H1 (cell line): ENCODE measurements around the gene FOLR3. TPM values are rescaled to one million over a fixed set of nuclear protein-coding genes. Genes with fewer than 3 reads are reported as not detected.
"Not testable (repeated sequence)": the region's sequence is repeated elsewhere in the genome, so short reads cannot be mapped to it uniquely, and the experiment has no call there.

Source experiments
- CTCF ChIA-PET: fragments of 300-600 bp; sonication (Branson Sonifier 250); formaldehyde crosslinking; loops from one replicate; lab custom pipeline; 2021; ENCODE audit not compliant: partially characterized antibody; lab: Charles Lee
- POLR2A ChIA-PET: fragments of 300-600 bp; sonication (Branson Sonifier 250); formaldehyde crosslinking; loops from one replicate; lab custom pipeline; 2021; ENCODE audit warnings: inconsistent platforms; ENCODE audit not compliant: partially characterized antibody; lab: Charles Lee
- DNase-seq, 2 experiments: peaks; one replicate each; pipeline versions ENCODE4 v3.0.0 to v3.0.0-alpha.2; 2010 to 2022; ENCODE audit warnings: low spot score in 2 of 2, low read depth in 1 of 2, mixed read lengths in 1 of 2
- FAIRE-seq: peaks from 2 replicates; lab custom pipeline; 2011; peaks lifted over from hg19 to GRCh38; lab: Jason Lieb, UNC
- H2AFZ ChIP-seq: 2 replicates; pipeline ENCODE4 v1.8.1; 2012; ENCODE audit warnings: low read length, inconsistent platforms
- H2AK5ac ChIP-seq: 2 replicates; pipeline ENCODE4 v1.6.1; 2013; ENCODE audit warnings: low read depth, low read length
- H2BK120ac ChIP-seq: replicated peaks from 2 replicates; pipeline ENCODE3; 2013; ENCODE audit warnings: low read depth, low read length, inconsistent platforms
- H2BK12ac ChIP-seq: 2 replicates; pipeline ENCODE4 v1.6.1; 2013; ENCODE audit warnings: low read depth, low read length
- H2BK15ac ChIP-seq: 2 replicates; pipeline ENCODE4 v1.6.1; 2013; ENCODE audit warnings: low read length
- H2BK20ac ChIP-seq: 2 replicates; pipeline ENCODE4 v1.6.1; 2013; ENCODE audit warnings: low read length
- H2BK5ac ChIP-seq: 2 replicates; pipeline ENCODE4 v1.6.1; 2013; ENCODE audit warnings: low read depth, low read length
- H3K14ac ChIP-seq: 2 replicates; pipeline ENCODE4 v1.6.1; 2013; ENCODE audit warnings: inconsistent platforms; ENCODE audit not compliant: insufficient read length
- H3K18ac ChIP-seq: 2 replicates; pipeline ENCODE4 v1.6.1; 2013; ENCODE audit warnings: low read length; ENCODE audit errors: extremely low read depth
- H3K23ac ChIP-seq: 2 replicates; pipeline ENCODE4 v1.6.1; 2013; ENCODE audit warnings: inconsistent platforms; ENCODE audit not compliant: insufficient read length
- H3K23me2 ChIP-seq: 2 replicates; pipeline ENCODE4 v1.6.1; 2013; ENCODE audit warnings: low read depth, low read length
- H3K27ac ChIP-seq: 2 replicates; pipeline ENCODE4 v1.6.1; 2011; ENCODE audit warnings: low read depth, low read length, inconsistent platforms
- H3K27me3 ChIP-seq, 4 experiments: replicated peaks in 1 of 4; 1 replicate in 1 of 4; 2 replicates in 3 of 4; pipeline versions ENCODE4 v1.6.1 to v1.8.1; 2011 to 2013; ENCODE audit warnings: low read length in 3 of 4, mild to moderate bottlenecking in 3 of 4, inconsistent platforms in 2 of 4, mixed read lengths in 2 of 4, moderate library complexity in 1 of 4; ENCODE audit not compliant: control insufficient read depth in 3 of 4, insufficient read depth in 3 of 4; ENCODE audit errors: extremely low read depth in 1 of 4
- H3K36me3 ChIP-seq, 4 experiments: 2 replicates each; pipeline versions ENCODE4 v1.6.1 to v1.8.1; 2011 to 2013; ENCODE audit warnings: mild to moderate bottlenecking in 4 of 4, low read length in 3 of 4, moderate library complexity in 2 of 4, control low read depth in 1 of 4, inconsistent platforms in 1 of 4; ENCODE audit not compliant: insufficient read depth in 4 of 4, control insufficient read depth in 2 of 4
- H3K4ac ChIP-seq: replicated peaks from 2 replicates; pipeline ENCODE3; 2013; ENCODE audit warnings: low read length, low read depth, mixed read lengths, inconsistent platforms; ENCODE audit not compliant: insufficient read length
- H3K4me1 ChIP-seq, 4 experiments: replicated peaks in 1 of 4; 1 replicate in 1 of 4; 2 replicates in 3 of 4; pipeline versions ENCODE4 v1.6.1 to v1.8.1; 2011 to 2013; ENCODE audit warnings: low read length in 3 of 4, inconsistent platforms in 2 of 4, mixed read lengths in 1 of 4; ENCODE audit not compliant: insufficient read depth in 4 of 4, control insufficient read depth in 3 of 4
- H3K4me2 ChIP-seq, 2 experiments: 2 replicates each; pipeline versions ENCODE4 v1.6.1 to v1.8.1; 2011 to 2013; ENCODE audit warnings: low read depth in 2 of 2, low read length in 2 of 2, control low read depth in 1 of 2, inconsistent platforms in 1 of 2, mild to moderate bottlenecking in 1 of 2; ENCODE audit not compliant: insufficient read depth in 1 of 2
- H3K4me3 ChIP-seq, 4 experiments: fragments of 200-600, 300-600 bp in 1 of 4; sonication (generic), shearing (Covaris generic), sonication (Bioruptor Twin) in 1 of 4; 2 replicates each; pipeline versions ENCODE4 v1.5.1 to v1.8.1; 2011 to 2016; ENCODE audit warnings: low read length in 4 of 4, low read depth in 3 of 4, control low read depth in 2 of 4, inconsistent platforms in 2 of 4, mild to moderate bottlenecking in 2 of 4, mixed read lengths in 1 of 4, moderate library complexity in 1 of 4; ENCODE audit not compliant: insufficient read depth in 2 of 4; ENCODE audit errors: extremely low read depth in 1 of 4
- H3K56ac ChIP-seq: replicated peaks from 2 replicates; pipeline ENCODE3; 2013; ENCODE audit warnings: low read depth, mild to moderate bottlenecking, mixed read lengths, low read length, inconsistent platforms; ENCODE audit not compliant: insufficient read length
- H3K79me1 ChIP-seq: 2 replicates; pipeline ENCODE4 v1.6.1; 2013; ENCODE audit warnings: low read depth, low read length, control low read depth
- H3K79me2 ChIP-seq, 2 experiments: 2 replicates each; pipeline versions ENCODE4 v1.6.1 to v1.8.1; 2012 to 2013; ENCODE audit warnings: low read length in 2 of 2, mild to moderate bottlenecking in 2 of 2, inconsistent platforms in 1 of 2; ENCODE audit not compliant: insufficient read depth in 2 of 2, control insufficient read depth in 1 of 2
- H3K9ac ChIP-seq, 4 experiments: replicated peaks in 1 of 4; 1 replicate in 1 of 4; 2 replicates in 3 of 4; pipeline versions ENCODE4 v1.6.1 to v1.8.1; 2011 to 2013; ENCODE audit warnings: low read depth in 3 of 4, low read length in 3 of 4, control low read depth in 2 of 4, mild to moderate bottlenecking in 2 of 4, moderate library complexity in 2 of 4, inconsistent platforms in 1 of 4; ENCODE audit errors: extremely low read depth in 1 of 4
- H3K9me3 ChIP-seq, 2 experiments: 2 replicates each; pipeline versions ENCODE4 v1.6.1 to v1.8.1; 2012 to 2013; ENCODE audit warnings: mild to moderate bottlenecking in 2 of 2, moderate library complexity in 2 of 2, control low read depth in 1 of 2, inconsistent platforms in 1 of 2, low read depth in 1 of 2, low read length in 1 of 2, mixed read lengths in 1 of 2; ENCODE audit not compliant: insufficient read depth in 2 of 2
- H4K20me1 ChIP-seq, 2 experiments: replicated peaks in 1 of 2; 2 replicates each; pipeline versions ENCODE3 to v1.8.1; 2011 to 2013; ENCODE audit warnings: inconsistent platforms in 2 of 2, low read length in 2 of 2, mild to moderate bottlenecking in 1 of 2; ENCODE audit not compliant: insufficient read depth in 2 of 2, control insufficient read depth in 1 of 2
- H4K5ac ChIP-seq: 2 replicates; pipeline ENCODE4 v1.6.1; 2013; ENCODE audit warnings: low read length, low read depth, mixed read lengths, inconsistent platforms; ENCODE audit not compliant: insufficient read length
- H4K8ac ChIP-seq: 2 replicates; pipeline ENCODE4 v1.8.0; 2013; ENCODE audit warnings: mild to moderate bottlenecking, moderate library complexity, low read length, inconsistent platforms; ENCODE audit not compliant: insufficient read depth; ENCODE audit errors: extremely low read depth
- H4K91ac ChIP-seq: replicated peaks from 2 replicates; pipeline ENCODE3; 2013; ENCODE audit warnings: low read length, mixed read lengths, inconsistent platforms; ENCODE audit not compliant: insufficient read length
- WGBS, 2 experiments: shearing (Covaris generic) in 1 of 2; methylation state at CpG; one replicate each; pipeline versions ENCODE4 v1.1.6 to v1.1.7; 2013 to 2015; ENCODE audit warnings: low lambda C conversion rate in 2 of 2, mixed read lengths in 2 of 2, inconsistent platforms in 1 of 2, low coverage in 1 of 2, missing lambda C conversion rate in 1 of 2; ENCODE audit not compliant: insufficient replicate concordance in 2 of 2, insufficient coverage in 1 of 2, insufficient read length in 1 of 2; ENCODE audit errors: extremely low coverage in 1 of 2, missing lambda C conversion rate in 1 of 2; 5-methylcytosine and 5-hydroxymethylcytosine counted together
- polyA plus RNA-seq, 7 experiments: library from polyadenylated mRNA; depleted of rRNA in 3 of 7; stranded (reverse) in 5 of 7; unstranded in 2 of 7; fragments of >200 nt in 5 of 7; fragments of 200-250 nt in 2 of 7; gene quantifications; 1 replicate in 5 of 7; 2 replicates in 1 of 7; 4 replicates in 1 of 7; pipeline versions ENCODE4 v1.2.1 to v1.2.3, GENCODE V29; 2011 to 2013; ENCODE audit warnings: missing spikeins in 2 of 7, mixed read lengths in 2 of 7
- total RNA-seq: library from RNA; stranded (reverse); fragmentation: NEBNext Ultra II Directional; extraction: Animal tissue kit (Norgen Biotek cat#: 25700); gene quantifications from 2 replicates; pipeline ENCODE4 v1.2.1, GENCODE V29; 2021

FOLR3 gene
- total and polyA plus RNA-seq, 2 of the 8 experiments (the other 6 are each of a cell fraction or from before 2014, with no cell fraction given): not detected

DNA sequence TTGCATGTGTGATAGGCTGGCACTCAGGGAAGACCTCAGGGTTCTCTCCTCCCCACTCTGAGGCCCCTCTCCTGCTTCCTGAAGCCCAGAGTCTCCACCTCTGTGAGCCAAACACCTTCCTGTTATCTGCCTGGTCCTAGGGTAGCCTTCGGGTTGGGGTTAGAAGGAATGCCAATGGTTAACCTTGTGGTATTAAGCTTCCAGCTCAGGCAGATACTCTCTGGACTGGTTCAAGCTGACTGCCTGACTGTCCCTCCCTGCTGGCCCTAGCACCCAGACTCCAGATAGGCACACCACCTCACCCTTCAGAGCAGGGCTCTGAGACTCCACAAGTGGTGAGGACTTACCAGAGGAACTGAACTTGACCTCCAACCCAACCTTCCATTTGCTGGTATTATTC, 7.0 kb downstream of the FOLR3 start:
- H3K27ac ChIP-seq, H3K79me2 ChIP-seq, H4K91ac ChIP-seq, H3K4me2 ChIP-seq, H2AFZ ChIP-seq, H3K14ac ChIP-seq, H2BK120ac ChIP-seq, H2AK5ac ChIP-seq, H3K27me3 ChIP-seq, FAIRE-seq, POLR2A ChIA-PET, H3K4me3 ChIP-seq, H3K4me1 ChIP-seq, H4K5ac ChIP-seq, H3K18ac ChIP-seq, H3K23me2 ChIP-seq, H3K9ac ChIP-seq, DNase-seq, H3K9me3 ChIP-seq, H2BK5ac ChIP-seq, H2BK12ac ChIP-seq, H3K79me1 ChIP-seq, H4K8ac ChIP-seq, H3K56ac ChIP-seq, H4K20me1 ChIP-seq, H3K23ac ChIP-seq, H3K36me3 ChIP-seq, H2BK20ac ChIP-seq, H3K4ac ChIP-seq, H2BK15ac ChIP-seq: not testable (repeated sequence)
- WGBS, 2 experiments: 92% methylated on average over 1 of the region's 1 CpG; no CpG with 5 or more reads in 1 of the 2 experiments
- CTCF ChIA-PET: interaction anchor here (1.0 to 3.9 kb wide), 10 partner anchors 9 to 287 kb away, joined by 3 to 71 read pairs (median 8); no protein-coding TSS in a partner anchor
